Suppressor macrophage treated with lipopolysaccharide for 4 hours (primary cell): ENCODE data around the gene PPARG.
"Not testable (repeated sequence)": the region's sequence is repeated elsewhere in the genome, so short reads cannot be mapped to it uniquely, and the experiment has no call there.

ENCODE experiments used
- DNase-seq: peaks from one replicate; pipeline ENCODE4 v3.0.0-alpha.2; 2020

The PPARG gene

GRCh38 chr3:12383218-12383617, 94.3 kb downstream of the PPARG start:
- no peak for DNase-seq

GRCh38 chr3:12384451-12385233, 95.8 kb downstream of the PPARG start:
- DNase-seq, result no peak

- not testable (repeated sequence) for DNase-seq
Measured at GRCh38 chr3:12386514-12387291, 97.8 kb downstream of the PPARG start.

- no peak for DNase-seq
Measured at GRCh38 chr3:12388185-12388584, 99.3 kb downstream of the PPARG start.

- DNase-seq, result no peak
Measured at GRCh38 chr3:12392101-12392878, 103.4 kb downstream of the PPARG start.

GRCh38 chr3:12393894-12394293, 105.0 kb downstream of the PPARG start:
- peak; percentile 94 for DNase-seq

- DNase-seq, result peak; percentile 29
Measured at GRCh38 chr3:12394569-12395271, 105.8 kb downstream of the PPARG start.

- DNase-seq, result peak; percentile 83
Measured at GRCh38 chr3:12395349-12396012, 106.6 kb downstream of the PPARG start.

GRCh38 chr3:12396471-12396870, 107.6 kb downstream of the PPARG start:
- DNase-seq, result no peak

GRCh38 chr3:12399226-12399625, 110.4 kb downstream of the PPARG start:
- peak; percentile 41 for DNase-seq

- peak; percentile 42 for DNase-seq
Measured at GRCh38 chr3:12400616-12401194, 111.8 kb downstream of the PPARG start.

GRCh38 chr3:12401208-12401607, 112.3 kb downstream of the PPARG start:
- DNase-seq, result no peak

- DNase-seq, result peak; percentile 97
Measured at GRCh38 chr3:12405432-12406272, 116.8 kb downstream of the PPARG start.

GRCh38 chr3:12408984-12409683, 120.3 kb downstream of the PPARG start:
- no peak for DNase-seq

GRCh38 chr3:12409684-12410596, 121.1 kb downstream of the PPARG start:
- DNase-seq, result peak; percentile 10

- peak; percentile 34 for DNase-seq
Measured at GRCh38 chr3:12413721-12414255, 124.9 kb downstream of the PPARG start.

GRCh38 chr3:12415014-12415680, 126.3 kb downstream of the PPARG start:
- peak; percentile 33 for DNase-seq

GRCh38 chr3:12416731-12417130, 127.9 kb downstream of the PPARG start:
- DNase-seq, result no peak
